GM10847 (cell line): ENCODE results near the gene FXYD4.

Experiments used
- POLR2A ChIP-seq: IDR thresholded peaks from 2 replicates; pipeline ENCODE4 v1.6.1; 2011; ENCODE audit not compliant: insufficient read length; ENCODE audit errors: extremely low read depth

The FXYD4 gene

GRCh38 chr10:43401627-43402026, 30.2 kb downstream of the FXYD4 start:
- TF ChIP-seq POLR2A = no peak

- no peak for TF ChIP-seq POLR2A
Observed at GRCh38 chr10:43402176-43402575, 30.7 kb downstream of the FXYD4 start.

GRCh38 chr10:43402880-43403452, 31.5 kb downstream of the FXYD4 start:
- no peak for TF ChIP-seq POLR2A

GRCh38 chr10:43403911-43404703, 32.7 kb downstream of the FXYD4 start:
- no peak for TF ChIP-seq POLR2A

- TF ChIP-seq POLR2A = no peak
Observed at GRCh38 chr10:43404704-43405084, 33.3 kb downstream of the FXYD4 start.

- TF ChIP-seq POLR2A = no peak
Observed at GRCh38 chr10:43407148-43407575, 35.7 kb downstream of the FXYD4 start.

- TF ChIP-seq POLR2A = peak; percentile 71
Observed at GRCh38 chr10:43407576-43408330, 36.3 kb downstream of the FXYD4 start.

- no peak for TF ChIP-seq POLR2A
Observed at GRCh38 chr10:43408331-43408709, 36.9 kb downstream of the FXYD4 start.

- TF ChIP-seq POLR2A = peak; percentile 92
Observed at GRCh38 chr10:43408710-43409384, 37.4 kb downstream of the FXYD4 start, which contains the start of gene HNRNPF. Gene HNRNPF (minus strand): TSS chr10:43409186. CDS start chr10:43387884, 21,302 bp downstream.

GRCh38 chr10:43409385-43410109, 38.1 kb downstream of the FXYD4 start:
- no peak for TF ChIP-seq POLR2A

- TF ChIP-seq POLR2A = no peak
Observed at GRCh38 chr10:43410345-43410744, 38.9 kb downstream of the FXYD4 start.

- TF ChIP-seq POLR2A = no peak
Observed at GRCh38 chr10:43411536-43411935, 40.1 kb downstream of the FXYD4 start.

- TF ChIP-seq POLR2A = no peak
Observed at GRCh38 chr10:43415544-43415943, 44.1 kb downstream of the FXYD4 start.

- TF ChIP-seq POLR2A = no peak
Observed at GRCh38 chr10:43417950-43418768, 46.7 kb downstream of the FXYD4 start.

- TF ChIP-seq POLR2A = no peak
Observed at GRCh38 chr10:43419997-43420368, 48.5 kb downstream of the FXYD4 start.
